Kidney (tissue), 14 donors: ENCODE measurements around the gene NBAS. TPM values are rescaled to one million over a fixed set of nuclear protein-coding genes. Genes with fewer than 3 reads are reported as not detected.

Experiments
- DNase-seq, 5 donors: peaks; one replicate each; pipeline ENCODE4 v3.0.0-alpha.2; 2013 to 2020
- FAIRE-seq: peaks from 2 replicates; lab custom pipeline; 2012; peaks lifted over from hg19 to GRCh38; lab: Jason Lieb, UNC
- H3K27ac ChIP-seq, 2 donors: one replicate each; pipeline ENCODE4 v1.7.0; 2013; ENCODE audit warnings: low read depth in 2 of 2, low read length in 2 of 2, inconsistent platforms in 1 of 2
- H3K27me3 ChIP-seq: one replicate; pipeline ENCODE4 v1.7.1; 2013; ENCODE audit warnings: low read length, inconsistent platforms; ENCODE audit not compliant: control insufficient read depth, insufficient read depth
- H3K36me3 ChIP-seq, 3 donors: one replicate each; pipeline versions ENCODE4 v1.7.0 to v1.7.1; 2013; ENCODE audit warnings: low read length in 3 of 3, control low read depth in 1 of 3, inconsistent platforms in 1 of 3; ENCODE audit not compliant: insufficient read depth in 3 of 3, control insufficient read depth in 2 of 3
- H3K4me1 ChIP-seq, 3 donors: one replicate each; pipeline versions ENCODE4 v1.7.0 to v1.7.1; 2013; ENCODE audit warnings: low read length in 3 of 3, inconsistent platforms in 1 of 3, low read depth in 1 of 3; ENCODE audit not compliant: control insufficient read depth in 2 of 3, insufficient read depth in 2 of 3
- H3K4me3 ChIP-seq, 3 donors: one replicate each; pipeline versions ENCODE4 v1.7.0 to v1.8.1; 2013; ENCODE audit warnings: low read length in 3 of 3, control low read depth in 1 of 3, inconsistent platforms in 1 of 3
- H3K9ac ChIP-seq, 3 donors: one replicate each; pipeline versions ENCODE4 v1.7.0 to v1.7.1; 2013; ENCODE audit warnings: low read length in 3 of 3, control low read depth in 1 of 3, inconsistent platforms in 1 of 3
- H3K9me3 ChIP-seq, 3 donors: one replicate each; pipeline versions ENCODE4 v1.7.0 to v1.7.1; 2013; ENCODE audit warnings: low read length in 3 of 3, control low read depth in 1 of 3, inconsistent platforms in 1 of 3; ENCODE audit not compliant: control insufficient read depth in 2 of 3, insufficient read depth in 1 of 3
- intact Hi-C: fragments of 100-400 bp; cut with DNase I; formaldehyde crosslinking; loops from one replicate; pipeline ENCODE4 v1.11.1; 2022
- polyA plus RNA-seq: library from polyadenylated mRNA; stranded (reverse); fragments of 350-450 nt; fragmentation: Illumina TruSeq; extraction: RNeasy Lipid Tissue Mini Kit (QIAGEN cat#74804); gene quantifications from one replicate; pipeline ENCODE4 v1.2.3, GENCODE V29; 2014; ENCODE audit warnings: low read depth, low replicate concordance; ENCODE audit not compliant: insufficient read depth
- total RNA-seq: library from RNA; stranded (reverse); fragmentation: NEBNext Ultra II Directional; extraction: Animal tissue kit (Norgen Biotek cat#: 25700); gene quantifications from one replicate; pipeline ENCODE4 v1.2.1, GENCODE V29; 2021
- TF ChIP-seq, protein P1 (sequence below): IDR thresholded peaks from 3 replicates; pipeline ENCODE4 v1.5.1; 2012; ENCODE audit warnings: mild to moderate bottlenecking, moderate library complexity, borderline replicate concordance; ENCODE audit not compliant: insufficient read depth; ENCODE audit errors: extremely low read depth
- donor health status: control.
- donor health status: control.
- donor health status: control.
- donor health status: control.
- donor health status: control.
- donor health status: DM: yes; HTN: yes; CAD: no.
- donor health status: Normal renal cell carcinoma (clear cell type).

The NBAS gene
- total and polyA plus RNA-seq, 2 donors from 2014 or later, result 40.8 to 44.2 TPM

DNA sequence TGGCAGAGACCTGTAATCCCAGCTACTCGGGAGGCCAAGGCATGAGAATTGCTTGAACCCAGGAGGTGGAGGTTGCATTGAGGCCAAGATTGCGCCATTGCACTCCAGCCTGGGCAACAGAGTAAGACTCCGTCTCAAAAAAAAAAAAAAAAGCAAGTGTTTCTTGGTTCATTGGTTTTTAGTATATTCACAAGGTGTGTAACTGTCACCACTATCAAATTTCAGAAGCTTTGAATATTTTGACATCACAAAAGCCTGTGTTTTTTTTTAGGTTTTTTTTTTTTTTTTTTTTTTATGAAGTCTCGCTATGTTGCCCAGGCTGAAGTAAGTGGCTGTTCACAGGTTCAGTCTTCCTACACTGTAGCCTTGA, 47.2 kb upstream of the NBAS start:
- H3K27me3 ChIP-seq, result no peaks in the 10 kb centered on the region
- TF ChIP-seq, protein P1, sequence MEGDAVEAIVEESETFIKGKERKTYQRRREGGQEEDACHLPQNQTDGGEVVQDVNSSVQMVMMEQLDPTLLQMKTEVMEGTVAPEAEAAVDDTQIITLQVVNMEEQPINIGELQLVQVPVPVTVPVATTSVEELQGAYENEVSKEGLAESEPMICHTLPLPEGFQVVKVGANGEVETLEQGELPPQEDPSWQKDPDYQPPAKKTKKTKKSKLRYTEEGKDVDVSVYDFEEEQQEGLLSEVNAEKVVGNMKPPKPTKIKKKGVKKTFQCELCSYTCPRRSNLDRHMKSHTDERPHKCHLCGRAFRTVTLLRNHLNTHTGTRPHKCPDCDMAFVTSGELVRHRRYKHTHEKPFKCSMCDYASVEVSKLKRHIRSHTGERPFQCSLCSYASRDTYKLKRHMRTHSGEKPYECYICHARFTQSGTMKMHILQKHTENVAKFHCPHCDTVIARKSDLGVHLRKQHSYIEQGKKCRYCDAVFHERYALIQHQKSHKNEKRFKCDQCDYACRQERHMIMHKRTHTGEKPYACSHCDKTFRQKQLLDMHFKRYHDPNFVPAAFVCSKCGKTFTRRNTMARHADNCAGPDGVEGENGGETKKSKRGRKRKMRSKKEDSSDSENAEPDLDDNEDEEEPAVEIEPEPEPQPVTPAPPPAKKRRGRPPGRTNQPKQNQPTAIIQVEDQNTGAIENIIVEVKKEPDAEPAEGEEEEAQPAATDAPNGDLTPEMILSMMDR, result no peak
- peaks cover 25 to 53% (median 30%) of the 10 kb centered on the region in 3 donors for H3K36me3 ChIP-seq
- DNase-seq (no peak), FAIRE-seq (no peak)
- H3K4me1 ChIP-seq, result no peaks in the 10 kb centered on the region
- no peak overlapping the region for H3K27ac ChIP-seq
- H3K4me3 ChIP-seq, result no peak overlapping the region
- intact Hi-C loops, result no loop called here
- no peaks in the 10 kb centered on the region for H3K9me3 ChIP-seq
- H3K9ac ChIP-seq, result no peak overlapping the region

DNA sequence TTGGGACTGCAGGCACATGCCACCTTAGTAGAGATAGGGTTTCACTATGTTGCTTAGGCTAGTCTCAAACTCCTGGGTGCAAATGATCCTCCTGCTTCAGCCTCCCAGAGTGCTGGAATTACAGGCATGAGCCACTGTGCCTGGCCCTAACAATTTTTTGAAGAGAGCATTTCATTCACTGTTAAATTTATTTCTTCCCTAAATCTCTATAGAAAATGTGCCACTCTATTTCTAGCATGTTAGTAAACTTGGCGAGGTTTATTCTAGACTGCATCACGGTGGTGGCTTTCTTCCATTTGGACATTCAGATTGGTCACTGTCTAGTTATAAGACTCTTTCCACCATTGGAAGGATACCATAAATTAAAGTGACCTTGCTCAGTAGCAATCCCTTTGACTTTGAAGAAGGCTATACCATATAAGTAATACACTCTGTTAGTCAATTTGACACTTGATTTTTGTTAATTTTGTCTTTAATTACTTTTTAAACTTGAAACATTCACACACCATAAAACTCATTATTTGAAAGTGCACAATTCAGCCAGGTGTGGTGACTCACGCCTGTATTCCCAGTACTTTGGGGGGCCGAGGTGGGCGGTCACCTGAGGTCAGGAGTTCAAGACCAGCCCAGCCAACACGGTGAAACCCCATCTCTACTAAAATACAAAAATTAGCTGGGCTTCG, 46.7 kb upstream of the NBAS start:
- FAIRE-seq (no peak), DNase-seq (no peak)
- H3K27ac ChIP-seq, result no peak overlapping the region
- H3K36me3 ChIP-seq, result peaks cover 26 to 58% (median 35%) of the 10 kb centered on the region in 3 donors
- intact Hi-C loops, result no loop called here
- TF ChIP-seq, protein P1, result no peak
- H3K9me3 ChIP-seq, result no peaks in the 10 kb centered on the region
- no peaks in the 10 kb centered on the region for H3K27me3 ChIP-seq
- no peaks in the 10 kb centered on the region for H3K4me1 ChIP-seq
- H3K9ac ChIP-seq, result no peak overlapping the region
- H3K4me3 ChIP-seq, result no peak overlapping the region

DNA sequence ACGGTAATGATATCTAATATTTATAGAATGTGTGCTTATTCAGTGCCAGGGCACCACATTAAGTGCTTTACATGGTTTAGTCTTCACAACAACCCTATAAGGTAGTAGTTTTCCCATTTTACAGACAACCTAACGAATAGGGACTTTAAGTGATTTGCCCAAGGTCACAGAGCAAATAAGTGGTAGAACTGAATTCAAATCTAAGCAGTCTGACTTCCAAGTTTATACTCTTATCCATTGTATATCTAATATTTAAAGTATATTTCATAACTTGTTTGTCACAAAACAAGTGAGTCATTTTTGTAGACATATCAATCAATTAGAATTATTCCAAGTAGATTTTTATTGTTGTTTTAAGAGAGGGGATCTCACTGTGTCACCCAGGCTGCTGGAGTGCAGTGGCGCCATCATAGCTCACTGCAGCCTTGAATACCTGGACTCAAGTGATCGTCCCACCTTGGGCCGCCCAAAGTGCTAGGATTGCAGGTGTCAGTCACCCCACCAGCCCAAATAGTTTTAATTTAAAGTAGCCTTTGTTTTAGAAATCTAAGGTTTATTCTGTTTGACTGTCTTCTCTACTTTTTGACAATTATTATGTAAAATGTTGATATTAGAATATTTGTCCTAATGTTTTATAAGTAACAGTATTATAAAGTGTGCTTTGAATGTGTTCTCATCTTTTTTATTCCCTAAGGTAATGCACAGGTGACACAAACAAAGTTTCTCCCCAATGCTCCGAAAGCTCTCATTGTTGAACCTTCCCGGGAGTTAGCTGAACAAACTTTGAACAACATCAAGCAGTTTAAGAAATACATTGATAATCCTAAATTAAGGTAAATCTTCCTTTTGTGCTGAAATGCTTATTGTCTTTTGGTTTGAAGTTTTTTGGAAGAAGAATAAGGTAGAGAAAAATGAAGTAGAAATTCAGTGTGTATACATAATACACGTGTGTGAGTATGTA, 45.6 kb upstream of the NBAS start:
- no peaks in the 10 kb centered on the region for H3K27me3 ChIP-seq
- no peak overlapping the region for H3K9ac ChIP-seq
- TF ChIP-seq, protein P1, result no peak
- peaks cover 26 to 68% (median 40%) of the 10 kb centered on the region in 3 donors for H3K36me3 ChIP-seq
- DNase-seq (no peak), FAIRE-seq (no peak)
- H3K9me3 ChIP-seq, result no peaks in the 10 kb centered on the region
- no peak overlapping the region for H3K4me3 ChIP-seq
- H3K4me1 ChIP-seq, result no peaks in the 10 kb centered on the region
- intact Hi-C loops, result no loop called here
- H3K27ac ChIP-seq, result no peak overlapping the region
